HepG2 (cell line): ENCODE measurements around the gene HMCN1. TPM values are rescaled to one million over a fixed set of nuclear protein-coding genes. Genes with fewer than 3 reads are reported as not detected.
A peak's percentile ranks its signal among the peaks of the same experiment; 100 is the strongest.

Experiments
- ELF3 ChIP-seq: IDR thresholded peaks from 2 replicates; pipeline ENCODE4 v1.6.1; 2016; ENCODE audit warnings: missing genetic modification reagents, missing compliant biosample characterization
- GZF1 ChIP-seq: sonication (generic); formaldehyde crosslinking; IDR thresholded peaks from 2 replicates; pipeline ENCODE4 v1.5.1; 2020; ENCODE audit warnings: mild to moderate bottlenecking, missing genetic modification reagents
- HDAC2 ChIP-seq: sonication (generic); formaldehyde crosslinking; IDR thresholded peaks from 2 replicates; pipeline ENCODE4 v1.4.0; 2020; ENCODE audit warnings: missing genetic modification reagents
- HIVEP1 ChIP-seq: sonication (generic); formaldehyde crosslinking; IDR thresholded peaks from 2 replicates; pipeline ENCODE4 v1.4.0; 2020; ENCODE audit warnings: mild to moderate bottlenecking, missing genetic modification reagents
- HNF4A ChIP-seq: sonication (generic); formaldehyde crosslinking; IDR thresholded peaks from 2 replicates; pipeline ENCODE4 v1.4.0; 2020; ENCODE audit warnings: missing genetic modification reagents
- HNRNPUL1 ChIP-seq: fragments of 200-400 bp; formaldehyde crosslinking; IDR thresholded peaks from 2 replicates; pipeline ENCODE4 v1.6.1; 2017; ENCODE audit warnings: low read depth, mild to moderate bottlenecking, low read length, moderate library complexity
- KDM2A ChIP-seq: sonication (generic); formaldehyde crosslinking; IDR thresholded peaks from 2 replicates; pipeline ENCODE4 v1.4.0; 2020; ENCODE audit warnings: low read depth, missing genetic modification reagents, borderline replicate concordance
- MIER2 ChIP-seq: IDR thresholded peaks from 2 replicates; pipeline ENCODE4 v1.6.1; 2016; ENCODE audit warnings: missing biosample characterization, missing genetic modification reagents
- NFYB ChIP-seq: sonication (generic); formaldehyde crosslinking; IDR thresholded peaks from 2 replicates; pipeline ENCODE4 v1.4.0; 2020; ENCODE audit warnings: missing genetic modification reagents
- SMAD9 ChIP-seq: sonication (generic); formaldehyde crosslinking; IDR thresholded peaks from 2 replicates; pipeline ENCODE4 v1.5.1; 2020; ENCODE audit warnings: mild to moderate bottlenecking, missing genetic modification reagents
- SPEN ChIP-seq: sonication (generic); formaldehyde crosslinking; IDR thresholded peaks from 2 replicates; pipeline ENCODE4 v1.5.1; 2020; ENCODE audit warnings: low read depth, mild to moderate bottlenecking, missing genetic modification reagents
- TOE1 ChIP-seq: sonication (generic); formaldehyde crosslinking; IDR thresholded peaks from 2 replicates; pipeline ENCODE4 v1.4.0; 2020; ENCODE audit warnings: mild to moderate bottlenecking, missing genetic modification reagents
- ZNF331 ChIP-seq: sonication (generic); formaldehyde crosslinking; IDR thresholded peaks from 2 replicates; pipeline ENCODE4 v1.4.0; 2020; ENCODE audit warnings: missing genetic modification reagents
- ZNF496 ChIP-seq: sonication (generic); formaldehyde crosslinking; IDR thresholded peaks from 2 replicates; pipeline ENCODE4 v1.8.1; 2023; ENCODE audit warnings: mild to moderate bottlenecking, moderate library complexity, missing genetic modification reagents; ENCODE audit not compliant: insufficient replicate concordance
- ZNF607 ChIP-seq: sonication (generic); formaldehyde crosslinking; IDR thresholded peaks from 2 replicates; pipeline ENCODE4 v1.5.1; 2020; ENCODE audit warnings: missing genetic modification reagents, mild to moderate bottlenecking, borderline replicate concordance
- polyA plus RNA-seq, 8 experiments: library from polyadenylated mRNA; depleted of rRNA in 3 of 8; stranded (reverse) in 7 of 8; unstranded in 1 of 8; fragments of >200 nt; fragmentation: Illumina TruSeq in 4 of 8; extraction: Trizol in 4 of 8; gene quantifications; 2 replicates each; pipeline versions ENCODE4 v1.2.1 to v1.2.3, GENCODE V29; 2011 to 2016; ENCODE audit warnings: low read depth in 4 of 8, missing spikeins in 1 of 8, mixed read lengths in 1 of 8; ENCODE audit not compliant: insufficient read depth in 1 of 8
- total RNA-seq, 5 experiments: library from RNA; depleted of rRNA; stranded (reverse); fragments of >200 nt; fragmentation: Illumina TruSeq; extraction: Trizol; gene quantifications; 2 replicates each; pipeline ENCODE4 v1.2.3, GENCODE V29; 2016; ENCODE audit warnings: low read depth in 1 of 5
- TF ChIP-seq, protein P1 (sequence below): sonication (generic); formaldehyde crosslinking; IDR thresholded peaks from 2 replicates; pipeline ENCODE4 v1.5.0; 2020; ENCODE audit warnings: mild to moderate bottlenecking, missing genetic modification reagents, moderate library complexity

Gene HMCN1
- total and polyA plus RNA-seq, 2 of the 13 experiments (the other 11 are each of a cell fraction or from before 2014, with no cell fraction given): 0.03 TPM; not detected in 1

DNA sequence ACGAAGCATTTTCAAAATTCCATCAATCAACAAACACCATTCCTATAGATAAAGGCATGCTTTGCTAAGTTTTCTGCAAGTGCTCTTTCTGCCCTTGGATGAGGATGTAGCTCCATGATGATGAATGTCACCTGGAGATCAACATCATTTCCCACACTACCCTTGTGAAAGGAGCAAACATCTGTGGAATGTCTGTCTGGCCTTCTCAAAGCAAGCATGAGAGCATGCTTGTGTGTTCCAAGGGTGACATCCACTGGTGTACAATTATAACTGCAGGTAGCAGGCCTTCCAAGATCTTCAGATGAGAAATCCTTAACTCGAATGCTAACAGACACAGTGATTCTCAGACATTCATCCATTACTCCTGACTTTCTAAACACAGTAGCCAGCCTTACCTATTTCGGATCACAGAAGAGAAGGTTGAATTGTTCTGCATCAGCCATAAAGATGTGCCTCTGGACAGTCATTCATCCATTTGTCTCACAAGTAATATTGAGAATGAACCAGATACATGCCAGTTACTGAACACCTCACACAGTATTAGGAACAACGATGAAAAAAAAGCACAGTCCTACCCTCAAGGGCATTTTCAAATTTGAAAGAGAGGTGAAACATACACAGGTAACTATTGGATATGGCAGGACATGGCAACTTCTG is 478.5 kb downstream of the HMCN1 start (continued):
- 0 out of 2 replicates have a peak, but pooled peaks have one; percentile 31 for TF ChIP-seq HDAC2 (CRISPR knock-in tag)
- no peak for TF ChIP-seq ZNF496 (CRISPR knock-in tag)
- TF ChIP-seq MIER2: no peak
- TF ChIP-seq SMAD9 (CRISPR knock-in tag): no peak
- no peak for TF ChIP-seq ELF3
- TF ChIP-seq TOE1 (CRISPR knock-in tag): no peak
- TF ChIP-seq HNRNPUL1: no peak
- TF ChIP-seq ZNF331 (CRISPR knock-in tag): no peak
- no peak for TF ChIP-seq NFYB (CRISPR knock-in tag)
- TF ChIP-seq HIVEP1 (CRISPR knock-in tag): no peak
- TF ChIP-seq ZNF607 (CRISPR knock-in tag): no peak
- TF ChIP-seq KDM2A (CRISPR knock-in tag): 0 out of 2 replicates have a peak, but pooled peaks have one; percentile 26
- no peak for TF ChIP-seq GZF1 (CRISPR knock-in tag)
- TF ChIP-seq SPEN (CRISPR knock-in tag): no peak
- TF ChIP-seq, protein P1, sequence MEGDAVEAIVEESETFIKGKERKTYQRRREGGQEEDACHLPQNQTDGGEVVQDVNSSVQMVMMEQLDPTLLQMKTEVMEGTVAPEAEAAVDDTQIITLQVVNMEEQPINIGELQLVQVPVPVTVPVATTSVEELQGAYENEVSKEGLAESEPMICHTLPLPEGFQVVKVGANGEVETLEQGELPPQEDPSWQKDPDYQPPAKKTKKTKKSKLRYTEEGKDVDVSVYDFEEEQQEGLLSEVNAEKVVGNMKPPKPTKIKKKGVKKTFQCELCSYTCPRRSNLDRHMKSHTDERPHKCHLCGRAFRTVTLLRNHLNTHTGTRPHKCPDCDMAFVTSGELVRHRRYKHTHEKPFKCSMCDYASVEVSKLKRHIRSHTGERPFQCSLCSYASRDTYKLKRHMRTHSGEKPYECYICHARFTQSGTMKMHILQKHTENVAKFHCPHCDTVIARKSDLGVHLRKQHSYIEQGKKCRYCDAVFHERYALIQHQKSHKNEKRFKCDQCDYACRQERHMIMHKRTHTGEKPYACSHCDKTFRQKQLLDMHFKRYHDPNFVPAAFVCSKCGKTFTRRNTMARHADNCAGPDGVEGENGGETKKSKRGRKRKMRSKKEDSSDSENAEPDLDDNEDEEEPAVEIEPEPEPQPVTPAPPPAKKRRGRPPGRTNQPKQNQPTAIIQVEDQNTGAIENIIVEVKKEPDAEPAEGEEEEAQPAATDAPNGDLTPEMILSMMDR (CRISPR knock-in tag): peak; percentile 92
- no peak for TF ChIP-seq HNF4A (CRISPR knock-in tag)
